HG03108 (cell line): ENCODE data around the gene TMEM205.
"Not testable (repeated sequence)": the region's sequence is repeated elsewhere in the genome, so short reads cannot be mapped to it uniquely, and the experiment has no call there.

Experiments used
- ATAC-seq: cut with Tn5 transposase; IDR thresholded peaks from one replicate; pipeline ENCODE4 v1.9.1; 2021; ENCODE audit warnings: moderate library complexity; ENCODE audit not compliant: unreplicated experiment

The TMEM205 gene

GRCh38 chr19:11346104-11346940 lies at the start of gene TMEM205, which contains the start of gene CCDC159:
TMEM205 (minus strand) TSS chr19:11346268; CDS start chr19:11345619, 649 bp downstream.
CCDC159 (plus strand) TSS chr19:11346519; CDS start chr19:11346607, 88 bp downstream.
- ATAC-seq = peak; percentile 88

- ATAC-seq = no peak
These were observed 45.0 kb upstream of the TMEM205 start for GRCh38 chr19:11390933-11391680.

DNA sequence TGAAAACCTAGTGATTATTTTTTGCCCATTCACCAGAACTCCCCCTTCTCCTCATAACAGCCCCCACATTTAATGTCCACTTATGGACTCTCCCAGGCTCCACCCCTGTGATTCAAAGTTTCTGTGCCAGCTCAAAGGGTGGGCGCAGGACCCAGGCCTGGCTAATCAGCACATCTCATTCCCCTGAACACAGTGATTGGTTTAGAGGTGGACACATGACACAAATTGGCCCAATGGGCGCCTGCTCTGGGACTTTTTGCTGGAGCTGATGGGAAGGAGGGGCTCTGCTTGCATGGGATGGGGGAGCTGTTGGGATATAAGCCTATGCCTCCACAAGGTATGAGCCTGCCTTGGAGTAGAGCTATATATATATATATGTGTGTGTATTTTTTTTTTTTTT lies 44.3 kb upstream of the TMEM205 start:
- ATAC-seq = no peak

- no peak for ATAC-seq
These were observed 41.3 kb upstream of the TMEM205 start for GRCh38 chr19:11387162-11388034.

DNA sequence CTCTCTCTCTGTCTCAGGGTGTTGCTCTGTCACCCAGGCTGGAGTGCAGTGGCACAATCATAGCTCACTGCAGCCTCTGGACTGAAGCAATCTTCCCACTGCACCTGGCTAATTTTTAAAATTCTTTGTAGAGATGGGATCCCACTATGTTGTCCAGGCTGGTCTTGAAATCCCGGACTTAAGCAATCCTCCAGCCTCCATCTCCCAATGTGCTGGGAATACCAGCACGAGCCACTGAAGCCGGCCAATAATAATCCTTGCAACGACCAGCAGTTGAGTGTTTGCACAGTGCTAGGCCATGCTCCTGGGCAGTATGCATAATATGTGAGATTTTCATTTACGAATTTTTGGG lies 38.7 kb upstream of the TMEM205 start:
- ATAC-seq = no peak

DNA sequence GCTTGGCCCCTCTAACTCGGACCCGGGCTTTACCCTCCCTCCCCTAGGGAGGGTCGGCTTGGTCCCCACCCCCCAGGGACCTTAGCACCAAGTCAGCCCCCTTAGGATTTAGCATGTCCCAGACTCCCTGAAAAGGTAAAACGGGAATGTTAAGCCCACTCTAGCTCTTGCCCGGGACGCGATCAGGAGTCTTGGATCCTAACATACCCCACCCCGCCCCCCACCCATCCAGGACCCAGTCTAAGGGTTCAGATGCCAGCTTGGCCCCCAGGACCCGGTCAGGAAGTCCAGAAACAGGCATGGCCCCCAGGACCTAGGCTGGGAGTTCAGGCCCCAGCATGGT lies 37.6 kb upstream of the TMEM205 start:
- no peak for ATAC-seq

- ATAC-seq = no peak
These were observed 37.0 kb upstream of the TMEM205 start for GRCh38 chr19:11382898-11383705.

DNA sequence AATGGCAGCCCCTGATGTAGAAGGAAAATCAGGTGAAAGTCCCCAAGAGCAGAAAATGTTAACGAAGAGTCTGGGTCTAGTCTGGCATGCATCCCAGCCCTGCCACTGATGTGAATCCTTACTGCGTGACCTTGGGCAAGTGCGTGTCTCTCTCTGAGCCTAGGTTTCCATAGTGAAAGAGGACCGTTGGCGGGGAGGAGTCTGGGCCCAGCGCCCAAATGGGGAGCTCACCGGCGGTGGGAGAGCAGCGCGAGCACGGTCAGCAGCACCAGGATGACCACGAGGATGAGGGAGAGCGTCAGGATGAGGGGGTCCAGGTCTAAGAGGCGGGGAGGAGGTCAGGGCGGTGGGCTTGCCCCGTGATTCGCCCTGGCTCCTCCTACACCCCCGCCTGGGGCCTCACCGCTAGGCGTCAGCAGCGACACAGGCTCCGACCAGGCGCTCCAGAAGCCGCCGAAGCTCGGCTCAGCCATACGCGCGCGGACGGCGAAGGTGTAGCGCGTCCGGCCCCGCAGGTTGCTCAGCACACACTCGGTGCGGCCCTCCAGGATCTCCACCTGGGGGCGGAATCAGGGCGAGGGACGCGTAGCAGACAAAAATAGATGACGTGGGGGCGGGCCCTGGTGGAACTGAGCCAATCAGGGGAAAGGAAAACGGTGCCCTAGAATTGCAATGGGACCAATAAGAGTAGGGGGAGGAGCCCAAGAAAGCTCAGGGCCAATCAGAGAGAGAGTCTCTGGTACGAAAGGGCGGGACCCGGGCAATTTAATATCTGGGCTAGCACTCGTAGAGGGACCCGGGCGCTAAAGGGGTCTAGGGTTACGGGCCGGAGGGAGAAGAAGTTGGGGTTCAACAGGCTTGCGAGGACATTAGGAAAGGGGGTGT lies 34.8 kb upstream of the TMEM205 start:
- peak; percentile 66 for ATAC-seq

DNA sequence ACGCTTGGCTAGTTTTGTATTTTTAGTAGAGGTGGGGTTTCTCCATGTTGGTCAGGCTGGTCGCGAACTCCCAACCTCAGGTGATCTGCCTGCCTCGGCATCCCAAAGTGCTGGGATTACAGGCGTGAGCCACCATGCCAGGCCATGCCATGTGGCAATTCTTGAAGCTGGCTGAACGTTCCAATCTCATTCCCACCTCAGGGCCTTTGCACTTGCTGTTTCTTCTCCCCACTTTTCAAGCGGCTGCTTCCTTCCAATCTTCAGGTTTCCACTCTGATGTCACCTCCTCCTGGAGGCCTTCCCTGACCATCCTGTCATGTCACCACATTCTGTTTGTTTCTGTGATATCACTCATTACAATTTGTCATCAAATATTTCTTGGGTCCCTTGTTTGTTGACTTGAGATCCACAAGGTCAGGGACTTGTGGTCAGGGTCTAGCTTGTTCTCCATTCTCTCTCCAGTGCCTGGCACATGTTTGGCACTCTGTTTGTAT lies 33.8 kb upstream of the TMEM205 start:
- ATAC-seq = no peak

DNA sequence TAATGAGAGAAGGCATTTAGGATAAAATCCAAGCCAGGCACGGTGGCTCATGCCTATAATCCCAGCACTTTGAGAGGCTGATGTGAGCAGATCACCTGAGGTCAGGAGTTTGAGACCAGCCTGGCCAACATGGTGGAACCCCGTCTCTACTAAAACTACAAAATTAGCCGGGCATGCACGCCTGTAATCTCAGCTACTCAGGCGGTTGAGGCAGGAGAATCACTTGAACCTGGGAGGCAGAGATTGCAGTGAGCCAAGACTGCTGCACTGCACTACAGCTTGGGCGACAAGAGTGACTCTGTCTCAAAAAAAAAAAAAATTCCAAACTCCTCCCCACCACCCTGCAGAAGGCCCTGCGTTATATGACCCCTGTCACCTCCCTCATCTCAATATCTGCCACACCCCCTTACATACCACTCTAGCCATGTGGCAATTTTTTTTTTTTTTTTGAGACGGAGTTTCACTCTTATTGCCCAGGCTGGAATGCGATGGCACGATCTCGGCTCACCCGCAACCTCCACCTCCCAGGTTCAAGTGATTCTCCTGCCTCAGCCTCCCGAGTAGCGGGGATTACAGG lies 33.3 kb upstream of the TMEM205 start:
- not testable (repeated sequence) for ATAC-seq

- ATAC-seq = no peak
These were observed 32.5 kb upstream of the TMEM205 start for GRCh38 chr19:11378319-11379189.

GRCh38 chr19:11377756-11378155 lies 31.7 kb upstream of the TMEM205 start:
- no peak for ATAC-seq

DNA sequence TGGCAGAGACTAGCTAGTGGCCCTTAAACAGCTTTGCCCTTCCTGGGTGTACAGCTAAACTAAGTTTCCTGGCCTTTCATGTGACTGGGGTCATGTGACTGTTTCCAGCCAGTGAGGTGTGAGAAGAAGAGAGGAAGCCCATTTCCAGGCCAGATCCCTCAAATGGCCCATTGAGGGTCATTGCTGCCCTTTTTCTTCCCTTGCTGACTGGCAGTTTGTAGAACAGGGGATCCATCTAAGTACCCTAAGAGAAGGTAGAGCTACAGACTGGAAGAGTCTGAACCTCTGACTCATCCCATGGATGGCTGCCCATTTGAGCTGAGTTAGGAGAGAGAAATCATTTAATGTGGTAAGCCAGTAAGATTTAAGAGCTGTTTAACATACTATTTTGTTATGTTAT lies 31.2 kb upstream of the TMEM205 start:
- no peak for ATAC-seq

DNA sequence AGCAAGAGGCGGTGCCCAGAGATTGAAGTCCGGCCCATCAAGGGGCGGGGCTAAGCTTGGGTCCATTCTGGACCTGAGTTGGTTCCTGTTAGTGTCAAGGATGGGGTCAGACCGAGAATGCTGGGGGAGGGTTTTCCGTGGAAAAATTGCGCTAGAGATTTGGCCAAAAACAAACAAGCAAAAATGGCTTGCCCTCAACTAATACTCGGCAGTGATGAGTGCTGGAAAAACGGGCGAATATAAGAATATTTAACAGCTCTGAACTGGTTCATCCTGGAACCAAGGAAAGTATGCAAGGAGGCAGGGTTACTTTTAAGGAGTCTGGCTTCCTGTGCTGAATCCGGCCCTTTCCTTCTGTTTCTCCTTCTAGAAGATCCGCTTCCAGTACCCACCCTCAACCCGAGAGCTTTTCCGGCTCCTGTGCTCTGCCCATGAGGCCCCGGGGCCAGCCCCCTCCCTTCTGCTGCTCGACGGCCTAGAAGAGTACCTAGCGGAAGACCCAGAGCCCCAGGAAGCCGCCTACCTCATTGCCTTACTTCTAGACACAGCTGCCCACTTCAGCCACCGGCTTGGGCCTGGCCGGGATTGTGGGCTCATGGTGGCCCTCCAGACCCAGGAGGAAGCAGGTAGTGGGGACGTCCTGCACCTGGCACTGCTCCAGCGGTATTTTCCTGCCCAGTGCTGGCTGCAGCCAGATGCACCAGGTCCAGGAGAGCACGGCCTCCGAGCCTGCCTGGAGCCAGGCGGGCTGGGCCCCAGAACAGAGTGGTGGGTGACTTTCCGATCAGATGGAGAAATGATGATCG lies 29.3 kb upstream of the TMEM205 start:
- ATAC-seq = no peak

DNA sequence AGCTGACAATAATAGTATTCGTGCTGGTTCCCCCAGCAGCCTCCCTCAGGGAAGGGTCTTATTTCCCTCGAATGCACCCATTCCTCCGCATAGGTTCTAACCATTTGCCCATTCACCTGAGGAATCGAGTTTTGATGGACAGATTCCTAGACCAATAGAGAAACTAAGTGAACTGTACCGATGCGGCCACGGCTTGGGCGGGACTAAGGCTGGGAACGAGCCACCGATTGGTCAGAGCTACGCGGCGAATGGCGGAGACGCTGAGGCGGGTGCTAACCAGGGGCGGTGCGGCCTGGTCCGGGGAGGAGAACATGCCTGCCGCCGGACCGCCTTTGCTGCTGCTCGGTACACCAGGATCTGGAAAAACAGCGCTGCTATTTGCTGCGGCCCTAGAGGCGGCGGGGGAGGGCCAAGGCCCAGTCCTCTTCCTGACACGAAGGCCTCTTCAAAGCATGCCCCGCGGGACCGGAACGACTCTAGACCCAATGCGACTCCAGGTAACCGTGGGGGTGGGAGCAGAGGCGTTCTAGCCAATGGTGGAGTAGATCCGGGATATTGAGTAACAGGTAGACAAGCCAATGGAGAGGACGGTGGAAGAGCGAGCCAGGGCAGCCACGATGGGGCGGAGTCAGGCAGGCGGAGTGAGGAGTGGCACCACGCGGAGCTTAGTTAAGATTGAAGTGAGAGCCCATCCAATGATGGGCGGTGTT lies 28.5 kb upstream of the TMEM205 start, which contains the start of gene SWSAP1:
TSS of gene SWSAP1 (plus strand) at position 234 of the 710 bp plus-strand sequence. CDS start at position 249, 15 bp downstream.
- ATAC-seq = peak; percentile 78

- no peak for ATAC-seq
These were observed 27.9 kb upstream of the TMEM205 start for GRCh38 chr19:11373885-11374432.
